HCT116 (cell line): ENCODE data around the gene C16orf74.

Experiments used
- CTCF ChIP-seq, 3 experiments: fragments of 200-600 bp in 1 of 3; sonication (generic) in 1 of 3; IDR thresholded peaks in 2 of 3; conservative IDR thresholded peaks in 1 of 3; 2 replicates each; pipeline ENCODE4 v1.5.1; 2012 to 2017; ENCODE audit warnings: low read depth in 2 of 3, low read length in 2 of 3, antibody characterized with exemption in 1 of 3, borderline replicate concordance in 1 of 3, control low read depth in 1 of 3, mild to moderate bottlenecking in 1 of 3, mixed read lengths in 1 of 3, mixed run types in 1 of 3, moderate library complexity in 1 of 3; ENCODE audit not compliant: insufficient read depth in 1 of 3
- FOSL1 ChIP-seq: IDR thresholded peaks from 2 replicates; pipeline ENCODE4 v1.6.1; 2012; ENCODE audit warnings: low read depth
- POLR2AphosphoS5 ChIP-seq: IDR thresholded peaks from 2 replicates; pipeline ENCODE4 v1.6.1; 2011; ENCODE audit warnings: mild to moderate bottlenecking, low read depth, low read length, moderate library complexity

- TF ChIP-seq POLR2AphosphoS5 (no peak), CTCF (IDR thresholded peaks at IDR 0.05 in 2 of 3, conservative IDR thresholded peaks at IDR 0.05 in 1 of 3; ENCODE audit: borderline replicate concordance in 1 of 3, insufficient read depth in 1 of 3, low read depth in 2 of 3, low read length in 2 of 3) (no peak), FOSL1 (no peak)
Measured at GRCh38 chr16:85765767-85766166, 14.9 kb upstream of the C16orf74 start.
